Lung microvascular endothelial cell (primary cell): ENCODE data around the gene YARS1. TPM values are rescaled to one million over a fixed set of nuclear protein-coding genes. Genes with fewer than 3 reads are reported as not detected.

Experiments
- DNase-seq, 2 donors: peaks; one replicate each; pipeline versions ENCODE4 v3.0.0 to v3.0.0-alpha.2; 2010; ENCODE audit warnings: low read depth in 2 of 2
- total RNA-seq: library from RNA; depleted of rRNA; stranded (reverse); fragments of >200 nt; gene quantifications from 2 replicates; pipeline ENCODE4 v1.2.1, GENCODE V29; 2014

YARS1 gene
- total RNA-seq, 1 donor from 2014 or later, result 94.8 TPM

- DNase-seq, result no peak
These were observed 71.0 kb downstream of the YARS1 start for GRCh38 chr1:32746130-32746529.

- no peak for DNase-seq
These were observed 73.1 kb downstream of the YARS1 start for GRCh38 chr1:32744071-32744425.

- peak; percentile 53 to 76 for DNase-seq
These were observed 73.6 kb downstream of the YARS1 start for GRCh38 chr1:32743380-32744070.

GRCh38 chr1:32742956-32743355 lies 74.2 kb downstream of the YARS1 start:
- DNase-seq, result no peak

GRCh38 chr1:32742199-32742947 lies 74.8 kb downstream of the YARS1 start:
- DNase-seq, result no peak

GRCh38 chr1:32741413-32742198 lies 75.6 kb downstream of the YARS1 start:
- peak in 1 of 2 donors; percentile 25 for DNase-seq

- no peak for DNase-seq
These were observed 76.1 kb downstream of the YARS1 start for GRCh38 chr1:32741059-32741412.

GRCh38 chr1:32736812-32737791 lies 80.1 kb downstream of the YARS1 start:
- DNase-seq, result no peak

- peak in 1 of 2 donors; percentile 77 for DNase-seq
These were observed 83.4 kb downstream of the YARS1 start for GRCh38 chr1:32733582-32734321.

- no peak for DNase-seq
These were observed 87.7 kb downstream of the YARS1 start for GRCh38 chr1:32729254-32730046.

- no peak for DNase-seq
These were observed 88.6 kb downstream of the YARS1 start for GRCh38 chr1:32728413-32729077.

GRCh38 chr1:32727876-32728275 lies 89.3 kb downstream of the YARS1 start:
- DNase-seq, result no peak

- DNase-seq, result no peak
These were observed 91.6 kb downstream of the YARS1 start for GRCh38 chr1:32725615-32725982.

Other genes starting within 250 kb of the YARS1 start
- 24.6 and 25.8 TPM in 2 replicates for gene ZBTB8OS, start 166.8 kb downstream of the YARS1 start, total RNA-seq
- gene RBBP4, start 166.2 kb downstream of the YARS1 start, total RNA-seq, result 78.7 and 86.3 TPM in 2 replicates
- 11.3 and 13.9 TPM in 2 replicates for gene SYNC, start 114.6 kb downstream of the YARS1 start, total RNA-seq
- gene S100PBP, start 295 bp upstream of the YARS1 start, total RNA-seq, result 10.2 and 13.5 TPM in 2 replicates
- 0.20 and 0.44 TPM in 2 replicates for gene FNDC5, start 53.6 kb upstream of the YARS1 start, total RNA-seq
- gene HPCA, start 69.1 kb upstream of the YARS1 start, total RNA-seq, result not detected in 2 replicates
- gene TMEM54, start 84.0 kb upstream of the YARS1 start, total RNA-seq, result 20.0 and 21.1 TPM in 2 replicates
- gene RNF19B, start 147.5 kb upstream of the YARS1 start, total RNA-seq, result 8.5 and 12.9 TPM in 2 replicates
- 46.2 and 54.6 TPM in 2 replicates for gene AK2, start 219.5 kb upstream of the YARS1 start, total RNA-seq